Measurements from ENCODE around the gene PEF1. TPM values are rescaled to one million over a fixed set of nuclear protein-coding genes. Genes with fewer than 3 reads are reported as not detected.

The PEF1 gene
- total RNA-seq, 2 experiments from 2014 or later: 56.1 to 67.7 TPM

DNA sequence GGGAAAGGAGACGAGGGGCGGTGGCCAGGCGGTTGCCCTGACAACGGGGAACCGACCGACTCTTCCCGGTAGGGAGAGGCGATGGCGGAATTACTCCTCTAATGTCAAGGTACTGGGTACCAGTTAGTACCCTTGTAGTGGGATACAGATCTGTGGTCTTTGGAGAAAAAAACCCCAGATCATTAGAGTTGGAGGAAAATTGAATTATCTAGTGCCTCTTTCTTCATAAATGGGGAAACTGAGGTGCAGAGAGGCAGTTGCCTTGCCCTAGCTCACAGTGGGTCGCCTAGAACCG lies 545 bp upstream of the PEF1 start:
- TF ChIP-seq, protein P1, sequence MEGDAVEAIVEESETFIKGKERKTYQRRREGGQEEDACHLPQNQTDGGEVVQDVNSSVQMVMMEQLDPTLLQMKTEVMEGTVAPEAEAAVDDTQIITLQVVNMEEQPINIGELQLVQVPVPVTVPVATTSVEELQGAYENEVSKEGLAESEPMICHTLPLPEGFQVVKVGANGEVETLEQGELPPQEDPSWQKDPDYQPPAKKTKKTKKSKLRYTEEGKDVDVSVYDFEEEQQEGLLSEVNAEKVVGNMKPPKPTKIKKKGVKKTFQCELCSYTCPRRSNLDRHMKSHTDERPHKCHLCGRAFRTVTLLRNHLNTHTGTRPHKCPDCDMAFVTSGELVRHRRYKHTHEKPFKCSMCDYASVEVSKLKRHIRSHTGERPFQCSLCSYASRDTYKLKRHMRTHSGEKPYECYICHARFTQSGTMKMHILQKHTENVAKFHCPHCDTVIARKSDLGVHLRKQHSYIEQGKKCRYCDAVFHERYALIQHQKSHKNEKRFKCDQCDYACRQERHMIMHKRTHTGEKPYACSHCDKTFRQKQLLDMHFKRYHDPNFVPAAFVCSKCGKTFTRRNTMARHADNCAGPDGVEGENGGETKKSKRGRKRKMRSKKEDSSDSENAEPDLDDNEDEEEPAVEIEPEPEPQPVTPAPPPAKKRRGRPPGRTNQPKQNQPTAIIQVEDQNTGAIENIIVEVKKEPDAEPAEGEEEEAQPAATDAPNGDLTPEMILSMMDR (conservative IDR thresholded peaks at IDR 0.05; ENCODE audit: low read length): no peak
- TF ChIP-seq EZH2phosphoT487 (IDR thresholded peaks at IDR 0.05; ENCODE audit: borderline replicate concordance, low read depth, low read length): no peak
- H3K9me2 ChIP-seq (ENCODE audit: insufficient read depth, low read length): no peaks in the 10 kb centered on the region
- peak overlapping the region; percentile 93 for H3K4me2 ChIP-seq (ENCODE audit: low read length)
- DNase-seq (ENCODE audit: low spot score): no peak
- H3K4me3 ChIP-seq (ENCODE audit: low read depth, low read length, poor library complexity, severe bottlenecking): peak overlapping the region; percentile 81
- H3K27ac ChIP-seq (ENCODE audit: low read depth, low read length, poor library complexity, severe bottlenecking): peak overlapping the region; percentile 64
- H3K4me1 ChIP-seq (ENCODE audit: insufficient read depth, low read length, poor library complexity, severe bottlenecking): peaks cover 15% of the 10 kb centered on the region
- H3K9me3 ChIP-seq (ENCODE audit: low read length): no peaks in the 10 kb centered on the region
- no peaks in the 10 kb centered on the region for H4K20me1 ChIP-seq (ENCODE audit: insufficient read depth, low read length)
- peak overlapping the region; percentile 81 for H2AFZ ChIP-seq (ENCODE audit: low read length)
- TSS peak; percentile 87 for BruUV-seq (replicated peaks)
- H3K36me3 ChIP-seq (ENCODE audit: insufficient read depth, low read length): 0 out of 2 replicates have a peak, but pooled peaks cover 3% of the 10 kb centered on the region
- POLR2A ChIA-PET: interaction anchor here (0.6 to 1.2 kb wide), 4 partner anchors 18 to 1707 kb away, joined by 3 read pairs; no protein-coding TSS in a partner anchor
- intact Hi-C loops (cut with micrococcal nuclease; ENCODE audit: unreplicated experiment): no loop called here
- peaks cover 20% of the 10 kb centered on the region; the same call in 1 of the 2 replicates for H3K79me2 ChIP-seq (ENCODE audit: insufficient read depth, low read depth, low read length)
- CTCF ChIA-PET (ENCODE audit: unreplicated experiment): interaction anchor here (0.6 to 0.8 kb wide), 3 partner anchors 14 to 308 kb away, joined by 4 to 5 read pairs (median 4); no protein-coding TSS in a partner anchor

DNA sequence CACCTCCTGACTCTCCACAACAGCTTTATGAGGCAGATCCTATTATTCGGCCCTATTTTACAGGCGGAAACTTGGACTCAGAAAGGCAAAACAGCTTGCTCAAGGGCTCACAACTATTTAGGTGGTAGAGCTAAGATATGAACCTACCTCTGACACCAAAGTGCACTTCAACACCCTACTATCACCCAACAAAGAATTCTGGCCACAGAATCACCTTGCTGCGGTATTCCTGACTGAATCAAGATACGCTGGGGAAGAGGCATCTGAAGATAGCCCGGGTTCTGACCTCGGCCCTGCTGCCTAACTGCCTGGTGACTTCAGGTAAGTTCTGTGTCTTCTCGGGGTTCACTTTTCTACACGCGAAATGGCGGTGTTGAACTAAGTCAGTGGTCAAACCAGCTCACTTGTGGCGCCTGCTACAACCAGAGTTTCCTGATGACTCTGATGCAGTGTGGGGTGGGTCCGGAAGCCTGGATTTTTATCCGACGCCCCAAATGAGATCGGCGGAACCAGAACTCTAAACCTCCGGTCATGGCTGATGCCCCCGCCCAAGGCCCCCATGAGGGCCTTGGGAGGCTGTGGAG lies 608 bp downstream of the PEF1 start:
- CTCF ChIA-PET (ENCODE audit: unreplicated experiment): no interaction called here
- Histone ChIP-seq H3K4me3 (ENCODE audit: low read depth, low read length, poor library complexity, severe bottlenecking) (peak overlapping the region; percentile 81), H3K4me1 (ENCODE audit: insufficient read depth, low read length, poor library complexity, severe bottlenecking) (peaks cover 15% of the 10 kb centered on the region), H3K27ac (ENCODE audit: low read depth, low read length, poor library complexity, severe bottlenecking) (peak overlapping the region; percentile 64), H2AFZ (ENCODE audit: low read length) (peak overlapping the region; percentile 81; the same call in 1 of the 2 replicates), H4K20me1 (ENCODE audit: insufficient read depth, low read length) (peaks cover under 1% of the 10 kb centered on the region; the same call in 1 of the 2 replicates), H3K9me3 (ENCODE audit: low read length) (no peaks in the 10 kb centered on the region), H3K36me3 (ENCODE audit: insufficient read depth, low read length) (0 out of 2 replicates have a peak, but pooled peaks cover 3% of the 10 kb centered on the region), H3K4me2 (ENCODE audit: low read length) (peak overlapping the region; percentile 85), H3K79me2 (ENCODE audit: insufficient read depth, low read depth, low read length) (peaks cover 20% of the 10 kb centered on the region; the same call in 1 of the 2 replicates), H3K9me2 (ENCODE audit: insufficient read depth, low read length) (no peaks in the 10 kb centered on the region)
- POLR2A ChIA-PET: no interaction called here
- BruUV-seq (replicated peaks): no TSS peak
- TF ChIP-seq EZH2phosphoT487 (IDR thresholded peaks at IDR 0.05; ENCODE audit: borderline replicate concordance, low read depth, low read length): no peak
- TF ChIP-seq, protein P1 (conservative IDR thresholded peaks at IDR 0.05; ENCODE audit: low read length): no peak
- intact Hi-C loops (cut with micrococcal nuclease; ENCODE audit: unreplicated experiment): no loop called here
- DNase-seq (ENCODE audit: low spot score): no peak

DNA sequence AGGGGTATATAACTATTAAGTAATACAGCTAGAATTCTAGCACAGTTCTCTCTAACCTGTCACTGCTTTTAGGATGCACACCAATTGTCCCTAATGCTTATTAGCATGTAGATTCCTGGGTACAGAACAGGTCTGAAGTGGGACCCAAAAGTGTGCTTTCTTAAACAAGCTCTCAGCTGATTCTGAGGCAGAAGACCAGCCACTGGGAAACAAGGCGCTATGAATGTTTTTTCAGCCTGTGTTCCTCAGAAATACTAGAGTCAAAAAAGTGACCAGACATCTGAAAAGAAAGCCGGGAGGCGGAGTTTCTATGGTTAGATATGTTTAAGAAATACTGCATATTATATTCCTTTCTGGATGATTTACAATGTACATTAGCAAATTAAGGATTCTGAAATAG lies 1.8 kb downstream of the PEF1 start:
- ChIA-PET CTCF (ENCODE audit: unreplicated experiment) (interaction anchor here (0.6 kb wide), 1 partner anchor 21 kb away, joined by 3 read pairs; no protein-coding TSS in a partner anchor), POLR2A (no interaction called here)
- TF ChIP-seq EZH2phosphoT487 (IDR thresholded peaks at IDR 0.05; ENCODE audit: borderline replicate concordance, low read depth, low read length): no peak
- TF ChIP-seq, protein P1 (conservative IDR thresholded peaks at IDR 0.05; ENCODE audit: low read length): no peak
- intact Hi-C loops (cut with micrococcal nuclease; ENCODE audit: unreplicated experiment): no loop called here
- no peaks in the 10 kb centered on the region for H3K9me3 ChIP-seq (ENCODE audit: low read length)
- BruUV-seq (replicated peaks): no TSS peak
- peak overlapping the region; percentile 85 for H3K4me2 ChIP-seq (ENCODE audit: low read length)
- H2AFZ ChIP-seq (ENCODE audit: low read length): no peak overlapping the region
- H3K4me1 ChIP-seq (ENCODE audit: insufficient read depth, low read length, poor library complexity, severe bottlenecking): peaks cover 15% of the 10 kb centered on the region
- H3K9me2 ChIP-seq (ENCODE audit: insufficient read depth, low read length): no peaks in the 10 kb centered on the region
- H4K20me1 ChIP-seq (ENCODE audit: insufficient read depth, low read length): peaks cover 7% of the 10 kb centered on the region; the same call in 1 of the 2 replicates
- DNase-seq (ENCODE audit: low spot score): no peak
- peaks cover 3% of the 10 kb centered on the region; the same call in 1 of the 2 replicates for H3K36me3 ChIP-seq (ENCODE audit: insufficient read depth, low read length)
- peaks cover 20% of the 10 kb centered on the region; the same call in 1 of the 2 replicates for H3K79me2 ChIP-seq (ENCODE audit: insufficient read depth, low read depth, low read length)
- H3K4me3 ChIP-seq (ENCODE audit: low read depth, low read length, poor library complexity, severe bottlenecking): no peak overlapping the region
- H3K27ac ChIP-seq (ENCODE audit: low read depth, low read length, poor library complexity, severe bottlenecking): no peak overlapping the region

Measured in OCI-LY7 (cell line).